Fibroblast of pulmonary artery (primary cell): ENCODE results near the gene GTPBP6.

Experiments used
- DNase-seq: peaks from one replicate; pipeline ENCODE4 v3.0.0-alpha.2; 2010; ENCODE audit warnings: low read depth
- H3K4me3 ChIP-seq: replicated peaks from 2 replicates; pipeline ENCODE4 v1.5.1; 2011; ENCODE audit warnings: low read depth, mild to moderate bottlenecking, control low read depth, low read length, moderate library complexity
- TF ChIP-seq, protein P1 (sequence below): IDR thresholded peaks from 2 replicates; pipeline ENCODE4 v1.5.1; 2011; ENCODE audit warnings: mild to moderate bottlenecking, control low read depth, low read length, inconsistent platforms; ENCODE audit errors: missing control alignments

GTPBP6 gene

DNA sequence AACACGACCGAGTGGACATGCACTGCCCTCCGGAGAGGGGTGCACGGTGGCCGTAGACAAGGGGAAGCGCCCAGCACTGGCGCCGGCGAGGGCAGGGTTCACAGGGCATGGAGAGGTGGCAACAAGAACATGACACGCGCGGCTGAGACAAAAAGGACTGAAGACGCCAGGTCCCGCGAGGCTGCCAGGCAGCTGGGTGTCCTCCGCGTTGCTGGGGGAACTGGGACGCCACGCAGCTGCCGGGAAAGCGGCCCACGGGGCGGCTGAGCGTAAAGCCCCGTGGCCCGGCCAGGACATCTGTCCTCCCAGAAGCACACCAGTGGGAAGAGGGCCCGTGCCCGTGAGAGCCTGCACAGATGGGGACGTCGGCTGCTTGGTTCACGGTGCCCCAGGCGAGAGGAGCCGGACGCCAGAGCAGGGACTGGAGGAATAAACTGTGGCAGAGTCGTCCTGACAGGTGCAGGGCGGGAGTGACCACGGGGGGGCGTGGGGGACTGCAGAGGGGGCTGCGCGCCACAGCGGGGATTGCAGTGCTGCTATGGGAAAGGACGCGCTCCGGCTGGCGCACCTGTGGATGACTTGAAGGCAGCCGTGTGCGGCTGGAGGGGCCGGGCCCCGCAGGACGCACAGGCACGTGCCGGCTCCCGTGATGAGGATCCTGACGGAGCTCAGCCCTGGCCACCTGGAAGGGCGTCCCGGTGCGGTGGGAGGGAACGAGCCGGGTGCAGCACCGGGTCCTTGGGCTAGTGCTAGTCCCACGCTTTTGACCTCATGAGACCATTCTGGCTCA, 32.1 kb upstream of the GTPBP6 start:
- no peak overlapping the region for H3K4me3 ChIP-seq
- no peak for DNase-seq
- TF ChIP-seq, protein P1, sequence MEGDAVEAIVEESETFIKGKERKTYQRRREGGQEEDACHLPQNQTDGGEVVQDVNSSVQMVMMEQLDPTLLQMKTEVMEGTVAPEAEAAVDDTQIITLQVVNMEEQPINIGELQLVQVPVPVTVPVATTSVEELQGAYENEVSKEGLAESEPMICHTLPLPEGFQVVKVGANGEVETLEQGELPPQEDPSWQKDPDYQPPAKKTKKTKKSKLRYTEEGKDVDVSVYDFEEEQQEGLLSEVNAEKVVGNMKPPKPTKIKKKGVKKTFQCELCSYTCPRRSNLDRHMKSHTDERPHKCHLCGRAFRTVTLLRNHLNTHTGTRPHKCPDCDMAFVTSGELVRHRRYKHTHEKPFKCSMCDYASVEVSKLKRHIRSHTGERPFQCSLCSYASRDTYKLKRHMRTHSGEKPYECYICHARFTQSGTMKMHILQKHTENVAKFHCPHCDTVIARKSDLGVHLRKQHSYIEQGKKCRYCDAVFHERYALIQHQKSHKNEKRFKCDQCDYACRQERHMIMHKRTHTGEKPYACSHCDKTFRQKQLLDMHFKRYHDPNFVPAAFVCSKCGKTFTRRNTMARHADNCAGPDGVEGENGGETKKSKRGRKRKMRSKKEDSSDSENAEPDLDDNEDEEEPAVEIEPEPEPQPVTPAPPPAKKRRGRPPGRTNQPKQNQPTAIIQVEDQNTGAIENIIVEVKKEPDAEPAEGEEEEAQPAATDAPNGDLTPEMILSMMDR = no peak

DNA sequence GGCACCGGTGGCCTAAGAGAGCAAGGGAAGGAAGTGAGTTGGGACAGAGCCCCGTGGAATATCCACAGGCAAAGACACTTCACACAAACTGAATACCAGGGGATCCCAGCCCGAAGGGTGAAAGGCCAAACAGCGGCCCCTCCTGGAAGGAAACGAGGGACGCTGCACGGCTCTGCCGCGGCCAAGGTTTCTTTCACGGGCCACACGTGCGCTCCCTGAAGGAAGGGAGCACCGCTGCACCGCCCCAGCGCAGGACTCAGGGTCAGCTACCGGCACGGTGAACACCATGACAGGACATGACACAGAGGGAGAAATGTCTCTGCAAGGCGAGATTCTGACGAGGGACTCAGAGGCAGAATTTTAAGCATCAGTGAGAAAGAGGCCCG, 31.5 kb upstream of the GTPBP6 start:
- DNase-seq = no peak
- TF ChIP-seq, protein P1 = no peak
- H3K4me3 ChIP-seq = no peak overlapping the region

DNA sequence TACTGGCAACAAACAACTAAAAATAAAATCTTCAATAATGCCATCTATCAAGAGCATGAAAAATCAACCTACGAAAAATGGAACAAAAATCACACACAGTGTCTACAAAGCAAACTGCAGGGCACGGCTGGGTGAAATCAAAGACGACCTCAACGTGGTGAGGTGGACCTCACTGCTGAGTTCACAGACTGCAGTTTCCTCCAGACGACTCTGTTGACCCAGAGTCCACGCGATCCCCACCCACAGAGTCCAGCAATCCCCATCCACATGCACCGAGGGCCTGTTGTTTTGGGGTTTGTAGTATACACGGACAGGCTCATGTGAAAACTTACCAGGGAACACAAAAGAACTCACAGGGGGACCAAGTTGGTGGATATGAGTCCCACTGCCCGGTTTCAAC, 31.1 kb upstream of the GTPBP6 start:
- DNase-seq = no peak
- TF ChIP-seq, protein P1 = no peak
- H3K4me3 ChIP-seq = no peak overlapping the region

DNA sequence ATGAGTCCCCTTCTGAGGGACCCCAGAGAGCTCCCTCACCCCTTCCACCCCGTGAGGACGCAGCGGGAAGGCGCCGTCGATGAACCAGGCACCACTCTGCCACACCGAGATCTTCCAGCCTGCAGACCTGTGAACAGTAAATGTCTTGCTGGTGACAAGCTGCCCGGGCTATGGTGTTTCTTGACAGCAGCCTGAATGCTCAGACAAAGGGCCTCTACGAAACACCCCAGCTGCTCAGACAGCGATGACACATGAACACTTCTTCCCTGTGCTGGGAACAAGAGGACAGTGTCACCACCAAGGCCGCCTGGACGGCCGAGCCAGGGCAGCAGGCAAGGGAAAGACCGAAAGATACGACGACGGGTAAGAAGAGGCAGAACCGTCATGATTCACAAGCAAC, 30.6 kb upstream of the GTPBP6 start:
- H3K4me3 ChIP-seq = no peak overlapping the region
- peak; percentile 28 for DNase-seq
- TF ChIP-seq, protein P1 = no peak

DNA sequence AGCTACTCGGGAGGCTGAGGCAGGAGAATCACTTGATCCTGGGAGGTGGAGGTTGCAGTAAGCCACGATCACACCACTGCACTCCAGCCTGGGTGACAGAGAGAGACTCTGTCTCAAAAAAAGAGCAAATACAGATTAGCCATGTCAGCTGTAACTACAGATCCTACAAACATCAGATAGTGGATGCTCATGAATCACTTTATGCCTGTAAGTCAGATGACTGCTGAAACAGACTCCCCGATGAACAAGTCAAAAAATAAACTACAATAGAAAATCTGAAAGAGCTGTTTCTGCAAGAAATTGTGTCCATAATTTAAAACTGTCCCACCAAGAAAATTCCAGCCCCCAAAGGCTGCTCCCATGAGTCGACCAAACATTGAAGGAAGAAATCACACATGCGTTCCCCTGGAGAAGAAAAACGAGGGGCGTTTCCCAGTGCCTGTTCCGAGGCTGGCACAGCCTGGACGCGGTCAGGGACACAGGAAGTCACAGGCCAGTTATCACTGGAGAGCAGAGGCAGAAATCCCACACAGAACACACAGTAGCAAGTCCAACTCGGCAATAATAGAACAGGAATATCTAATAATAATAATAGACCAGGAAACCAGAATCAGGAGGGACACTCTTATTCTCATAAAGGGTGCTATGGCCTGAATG, 30.0 kb upstream of the GTPBP6 start:
- DNase-seq = peak; percentile 35
- TF ChIP-seq, protein P1 = no peak
- no peak overlapping the region for H3K4me3 ChIP-seq

DNA sequence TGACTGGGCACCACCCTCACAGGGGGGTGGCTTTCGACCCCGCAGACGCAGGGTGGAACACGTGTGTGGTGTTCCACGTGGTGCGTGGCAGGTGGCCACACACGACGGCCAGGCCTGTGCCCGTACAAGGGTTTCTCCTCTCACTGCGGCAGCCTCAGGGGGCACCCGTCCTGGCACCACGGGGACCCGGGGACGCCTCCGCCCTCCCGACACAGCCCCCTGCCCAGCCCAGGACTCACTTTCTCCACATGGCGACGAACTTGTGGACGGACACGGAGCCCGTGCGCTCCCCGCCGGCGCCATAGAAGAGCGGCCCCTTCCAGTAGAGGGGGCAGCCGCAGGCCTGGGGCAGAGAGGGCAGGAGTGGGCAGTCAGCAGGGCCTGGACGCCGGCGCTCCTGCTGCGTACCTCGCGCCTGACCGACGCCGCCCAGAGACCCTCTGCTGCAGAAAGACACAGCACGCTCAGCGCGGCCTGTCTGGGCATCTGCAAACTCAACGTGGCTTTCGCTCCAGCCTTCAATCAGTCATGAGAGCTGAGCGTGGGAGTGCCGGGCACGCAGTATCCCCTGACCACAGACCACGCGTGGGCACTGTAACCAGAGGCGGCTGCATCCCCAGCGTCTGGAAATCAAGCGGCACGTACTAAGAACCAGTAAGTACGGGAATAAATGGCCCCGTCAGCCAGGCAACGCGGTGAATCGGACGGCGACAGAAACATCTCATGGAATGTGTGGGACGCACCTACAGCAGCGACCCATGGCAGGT, 28.9 kb upstream of the GTPBP6 start:
- DNase-seq = no peak
- TF ChIP-seq, protein P1 = no peak
- H3K4me3 ChIP-seq = no peak overlapping the region
